ENCODE data around the gene SMIM36. TPM values are rescaled to one million over a fixed set of nuclear protein-coding genes. Genes with fewer than 3 reads are reported as not detected.
"Not testable (repeated sequence)": the region's sequence is repeated elsewhere in the genome, so short reads cannot be mapped to it uniquely, and the experiment has no call there.

The SMIM36 gene
- total RNA-seq, 2 experiments from 2014 or later = not detected

GRCh38 chr17:55513885-55514590 lies 2.8 kb upstream of the SMIM36 start:
- intact Hi-C loops (cut with micrococcal nuclease; ENCODE audit: unreplicated experiment) = loop anchor here (1.0 to 5.0 kb wide), 6 partner anchors 77 to 527 kb away; no protein-coding TSS in a partner anchor
- POLR2A ChIA-PET = interaction anchor here (0.8 to 0.9 kb wide), 2 partner anchors 152 to 164 kb away, joined by 3 read pairs; no protein-coding TSS in a partner anchor
- peak overlapping the region; percentile 14; the same call in 1 of the 2 replicates for H2AFZ ChIP-seq (ENCODE audit: low read length)

DNA sequence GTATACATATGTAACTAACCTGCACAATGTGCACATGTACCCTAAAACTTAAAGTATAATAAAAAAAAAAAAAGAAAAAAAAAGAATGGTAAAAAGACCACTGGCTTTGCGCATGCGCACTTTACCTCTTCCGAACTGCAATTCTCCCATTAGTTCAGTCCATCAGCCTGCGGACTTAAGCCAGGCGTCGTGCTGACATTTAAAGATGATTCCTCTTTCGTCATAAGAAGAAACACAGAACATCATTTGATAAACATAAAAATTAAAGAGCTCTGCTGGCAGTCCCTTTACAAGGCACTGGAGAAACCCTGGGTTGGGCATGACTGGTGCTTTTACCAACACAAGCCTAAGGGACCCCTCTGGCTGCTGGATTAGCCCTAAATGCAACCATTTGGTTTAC lies 3.6 kb downstream of the SMIM36 start:
- BruUV-seq (replicated peaks); H3K79me2 ChIP-seq (ENCODE audit: insufficient read depth, low read depth, low read length); intact Hi-C loops (cut with micrococcal nuclease; ENCODE audit: unreplicated experiment); H3K36me3 ChIP-seq (ENCODE audit: insufficient read depth, low read length); H2AFZ ChIP-seq (ENCODE audit: low read length); H3K4me2 ChIP-seq (ENCODE audit: low read length); H3K9me2 ChIP-seq (ENCODE audit: insufficient read depth, low read length); DNase-seq (ENCODE audit: low spot score); H4K20me1 ChIP-seq (ENCODE audit: insufficient read depth, low read length); H3K27ac ChIP-seq (ENCODE audit: low read depth, low read length, poor library complexity, severe bottlenecking); H3K4me3 ChIP-seq (ENCODE audit: low read depth, low read length, poor library complexity, severe bottlenecking); H3K9me3 ChIP-seq (ENCODE audit: low read length); H3K4me1 ChIP-seq (ENCODE audit: insufficient read depth, low read length, poor library complexity, severe bottlenecking): not testable (repeated sequence)
- ChIA-PET CTCF (ENCODE audit: unreplicated experiment) (interaction anchor here (0.6 kb wide), 1 partner anchor 152 kb away, joined by 3 read pairs; no protein-coding TSS in a partner anchor), POLR2A (interaction anchor here (1.0 to 1.2 kb wide), 2 partner anchors 90 to 155 kb away, joined by 3 to 4 read pairs; no protein-coding TSS in a partner anchor)

More at GRCh38 chr17:55513885-55514590, 2.8 kb upstream of the SMIM36 start:
- peaks cover 18% of the 10 kb centered on the region for H3K4me1 ChIP-seq (ENCODE audit: insufficient read depth, low read length, poor library complexity, severe bottlenecking)
- H3K79me2 ChIP-seq (ENCODE audit: insufficient read depth, low read depth, low read length) = no peaks in the 10 kb centered on the region
- no peak overlapping the region for H3K4me2 ChIP-seq (ENCODE audit: low read length)
- BruUV-seq (replicated peaks) = no TSS peak
- H3K4me3 ChIP-seq (ENCODE audit: low read depth, low read length, poor library complexity, severe bottlenecking) = no peak overlapping the region
- no peak for TF ChIP-seq EZH2phosphoT487 (IDR thresholded peaks at IDR 0.05; ENCODE audit: borderline replicate concordance, low read depth, low read length)
- TF ChIP-seq, protein P1, sequence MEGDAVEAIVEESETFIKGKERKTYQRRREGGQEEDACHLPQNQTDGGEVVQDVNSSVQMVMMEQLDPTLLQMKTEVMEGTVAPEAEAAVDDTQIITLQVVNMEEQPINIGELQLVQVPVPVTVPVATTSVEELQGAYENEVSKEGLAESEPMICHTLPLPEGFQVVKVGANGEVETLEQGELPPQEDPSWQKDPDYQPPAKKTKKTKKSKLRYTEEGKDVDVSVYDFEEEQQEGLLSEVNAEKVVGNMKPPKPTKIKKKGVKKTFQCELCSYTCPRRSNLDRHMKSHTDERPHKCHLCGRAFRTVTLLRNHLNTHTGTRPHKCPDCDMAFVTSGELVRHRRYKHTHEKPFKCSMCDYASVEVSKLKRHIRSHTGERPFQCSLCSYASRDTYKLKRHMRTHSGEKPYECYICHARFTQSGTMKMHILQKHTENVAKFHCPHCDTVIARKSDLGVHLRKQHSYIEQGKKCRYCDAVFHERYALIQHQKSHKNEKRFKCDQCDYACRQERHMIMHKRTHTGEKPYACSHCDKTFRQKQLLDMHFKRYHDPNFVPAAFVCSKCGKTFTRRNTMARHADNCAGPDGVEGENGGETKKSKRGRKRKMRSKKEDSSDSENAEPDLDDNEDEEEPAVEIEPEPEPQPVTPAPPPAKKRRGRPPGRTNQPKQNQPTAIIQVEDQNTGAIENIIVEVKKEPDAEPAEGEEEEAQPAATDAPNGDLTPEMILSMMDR (conservative IDR thresholded peaks at IDR 0.05; ENCODE audit: low read length) = peak; percentile 99
- H3K27ac ChIP-seq (ENCODE audit: low read depth, low read length, poor library complexity, severe bottlenecking) = no peak overlapping the region
- peak; percentile 83 for DNase-seq (ENCODE audit: low spot score)
- no peaks in the 10 kb centered on the region for H3K9me2 ChIP-seq (ENCODE audit: insufficient read depth, low read length)
- no peaks in the 10 kb centered on the region for H3K9me3 ChIP-seq (ENCODE audit: low read length)
- H4K20me1 ChIP-seq (ENCODE audit: insufficient read depth, low read length) = no peaks in the 10 kb centered on the region
- H3K36me3 ChIP-seq (ENCODE audit: insufficient read depth, low read length) = no peaks in the 10 kb centered on the region
- CTCF ChIA-PET (ENCODE audit: unreplicated experiment) = interaction anchor here (0.8 kb wide), 1 partner anchor 157 kb away, joined by 3 read pairs; no protein-coding TSS in a partner anchor

GRCh38 chr17:55501626-55502025 lies 9.6 kb downstream of the SMIM36 start:
- H3K36me3 ChIP-seq (ENCODE audit: insufficient read depth, low read length); H3K4me2 ChIP-seq (ENCODE audit: low read length); H2AFZ ChIP-seq (ENCODE audit: low read length); CTCF ChIA-PET (ENCODE audit: unreplicated experiment); H3K4me3 ChIP-seq (ENCODE audit: low read depth, low read length, poor library complexity, severe bottlenecking); POLR2A ChIA-PET; intact Hi-C loops (cut with micrococcal nuclease; ENCODE audit: unreplicated experiment); H4K20me1 ChIP-seq (ENCODE audit: insufficient read depth, low read length); H3K27ac ChIP-seq (ENCODE audit: low read depth, low read length, poor library complexity, severe bottlenecking); H3K79me2 ChIP-seq (ENCODE audit: insufficient read depth, low read depth, low read length); H3K9me2 ChIP-seq (ENCODE audit: insufficient read depth, low read length); DNase-seq (ENCODE audit: low spot score); H3K4me1 ChIP-seq (ENCODE audit: insufficient read depth, low read length, poor library complexity, severe bottlenecking); BruUV-seq (replicated peaks); H3K9me3 ChIP-seq (ENCODE audit: low read length): not testable (repeated sequence)
